NB4 (cell line): ENCODE data around the gene WDR89.

Experiments used
- CTCF ChIP-seq: IDR thresholded peaks from one replicate; pipeline ENCODE4 v1.5.1; 2012; ENCODE audit warnings: low read depth, low read length
- POLR2A ChIP-seq: IDR thresholded peaks from 2 replicates; pipeline ENCODE4 v1.6.1; 2011; ENCODE audit warnings: mild to moderate bottlenecking; ENCODE audit not compliant: insufficient read length; ENCODE audit errors: extremely low read depth

DNA sequence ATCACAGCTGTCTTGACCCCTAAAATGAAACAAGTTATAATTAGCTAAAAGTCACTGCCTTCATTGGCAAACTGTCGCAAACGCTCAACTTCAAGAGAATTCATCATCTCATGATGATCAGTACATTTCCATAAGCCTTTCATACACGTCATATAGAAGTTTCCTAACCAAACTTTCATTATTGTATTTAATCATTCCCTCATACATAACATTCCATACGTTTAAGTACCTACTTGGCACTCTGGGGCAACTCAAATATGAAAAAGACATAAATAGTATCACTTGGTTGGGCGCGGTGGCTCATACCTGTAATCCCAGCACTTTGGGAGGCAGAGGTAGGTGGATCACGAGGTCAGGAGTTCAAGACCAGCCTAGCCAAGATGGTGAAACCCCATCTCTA lies 86.1 kb downstream of the WDR89 start:
- no peak for TF ChIP-seq CTCF
- no peak for TF ChIP-seq POLR2A
